Heart left ventricle (tissue), 16 donors: Measurements from ENCODE around the gene IFIT2. TPM values are rescaled to one million over a fixed set of nuclear protein-coding genes. Genes with fewer than 3 reads are reported as not detected.

Experiments
- ATAC-seq, 4 donors: fragments of 200-7000 bp; cut with Tn5 transposase; one replicate each; pipeline ENCODE4 v1.9.1; 2020 to 2022; ENCODE audit warnings: moderate library complexity in 4 of 4, mild to moderate bottlenecking in 3 of 4, moderate number of reproducible peaks in 1 of 4
- DNase-seq, 5 donors: peaks; one replicate each; pipeline ENCODE4 v3.0.0-alpha.2; 2020
- H3K27ac ChIP-seq, 12 donors: fragments of 200-600 bp; sonication (generic) in 4 of 12; one replicate each; pipeline versions ENCODE4 v1.5.0 to v1.8.0; 2016 to 2022; ENCODE audit warnings: mild to moderate bottlenecking in 2 of 12
- H3K27me3 ChIP-seq, 9 donors: fragments of 200-600 bp; sonication (generic) in 2 of 9; one replicate each; pipeline versions ENCODE4 v1.5.1 to v1.8.0; 2016 to 2022; ENCODE audit warnings: mild to moderate bottlenecking in 3 of 9
- H3K36me3 ChIP-seq, 9 donors: fragments of 200-600 bp; sonication (generic) in 2 of 9; one replicate each; pipeline versions ENCODE4 v1.5.0 to v1.8.0; 2018 to 2022; ENCODE audit warnings: mild to moderate bottlenecking in 2 of 9
- H3K4me1 ChIP-seq, 12 donors: fragments of 200-600 bp; sonication (generic) in 4 of 12; one replicate each; pipeline versions ENCODE4 v1.5.0 to v1.8.0; 2016 to 2022; ENCODE audit warnings: mild to moderate bottlenecking in 3 of 12
- H3K4me3 ChIP-seq, 12 donors: fragments of 200-600 bp; sonication (generic) in 4 of 12; one replicate each; pipeline versions ENCODE4 v1.5.0 to v1.8.0; 2017 to 2022; ENCODE audit warnings: mild to moderate bottlenecking in 9 of 12, moderate library complexity in 4 of 12
- H3K9me3 ChIP-seq, 12 donors: fragments of 200-600 bp; sonication (generic) in 4 of 12; one replicate each; pipeline versions ENCODE4 v1.5.0 to v1.8.0; 2016 to 2022; ENCODE audit warnings: mild to moderate bottlenecking in 1 of 12
- CTCF ChIP-seq, 12 donors: fragments of 200-600 bp; sonication (generic) in 4 of 12; IDR thresholded peaks; one replicate each; pipeline versions ENCODE4 v1.5.0 to v1.8.0; 2018 to 2022; ENCODE audit warnings: antibody characterized with exemption in 12 of 12, mild to moderate bottlenecking in 5 of 12
- POLR2A ChIP-seq, 2 donors: fragments of 450-650 bp; IDR thresholded peaks; one replicate each; pipeline ENCODE4 v1.6.1; 2017; ENCODE audit warnings: antibody characterized with exemption in 2 of 2, mild to moderate bottlenecking in 2 of 2, moderate library complexity in 2 of 2
- WGBS, 4 donors: extraction: QIAGEN DNeasy Blood & Tissue Kit in 2 of 4; methylation state at CpG; one replicate each; pipeline versions ENCODE4 v1.1.5 to v1.1.7; 2013 to 2018; 5-methylcytosine and 5-hydroxymethylcytosine counted together
- intact Hi-C, 10 donors: fragments of 100-400 bp; cut with DNase I; formaldehyde crosslinking; loops; one replicate each; pipeline versions ENCODE4 v1.11.1 to v1.14.2; 2022
- polyA plus RNA-seq, 2 donors: library from polyadenylated mRNA; stranded (reverse); fragments of 200-250 nt; gene quantifications; one replicate each; pipeline ENCODE4 v1.2.3, GENCODE V29; 2013
- total RNA-seq, 9 donors: library from RNA; depleted of rRNA in 2 of 9; stranded (reverse); fragments of >200 nt in 2 of 9; fragmentation: NEBNext Ultra II Directional in 3 of 9; extraction: Animal tissue kit (Norgen Biotek cat#: 25700) in 3 of 9; gene quantifications; one replicate each; pipeline versions ENCODE4 v1.1.0 to v1.2.4, GENCODE V29; 2016 to 2023
- donor health status: ischemic (EF 13 %, LVEDD 7.1; RV severe dilation, severe dysfunction).
- donor health status: healthy with polysubstance abuse.
- donor health status: DM: no; HTN: yes; CAD: no.
- donor health status: DM: no; HTN: no; CAD: no.
- donor health status: ischemic (EF 25% LVEDD 6.9; RV normal size, moderate dysfunction).
- donor health status: ischemic (EF 25% LVEDD 5.7; RV mildly dilated, moderate dysfunction).
- donor health status: healthy.
- donor health status: DM: yes; HTN: yes; CAD: no.
- donor health status: ischemic (EF 35%, LVEDD 5.7; RV mildly dilated, moderate dysfunction).
- donor health status: nonischemic (EF 11% LVEDD 7.7; RV severe dilation, severe dysfunction).
- donor health status: DM: yes; HTN: yes; CAD: no.
- donor health status: PGD.
- donor health status: ischemic (EF 29% LVEDD 5.4; RV normal size, mild dysfunction).
- donor health status: nonischemic (EF 23%, LVEDD 6.1; RV moderate dilation, normal function).

Gene IFIT2
- total and polyA plus RNA-seq, 11 donors: 2.1 to 30.2 (median 3.6) TPM

GRCh38 chr10:89335226-89335625 lies 33.4 kb downstream of the IFIT2 start:
- ATAC-seq: no peak
- Histone ChIP-seq H3K27me3 (no peaks in the 10 kb centered on the region), H3K27ac (peak overlapping the region in 2 of 12 donors; percentile 4 to 9), H3K36me3 (peaks cover 0 to 39% (median 31%) of the 10 kb centered on the region in 9 donors), H3K4me1 (peaks cover 0 to 73% (median 38%) of the 10 kb centered on the region in 12 donors), H3K4me3 (peak overlapping the region in 3 of 12 donors; percentile 66 to 67 (median 66)), H3K9me3 (no peaks in the 10 kb centered on the region)
- no peak for TF ChIP-seq CTCF (IDR thresholded peaks at IDR 0.05)
- no peak for TF ChIP-seq POLR2A (IDR thresholded peaks at IDR 0.05)
- intact Hi-C loops: no loop called here
- no peak for DNase-seq
- 85 to 97% (median 95%) methylated on average over 3 of the region's 3 CpGs for WGBS, 4 donors

- Histone ChIP-seq H3K27ac (no peak overlapping the region), H3K27me3 (no peaks in the 10 kb centered on the region), H3K36me3 (peaks cover 0 to 48% (median 40%) of the 10 kb centered on the region in 9 donors), H3K9me3 (no peaks in the 10 kb centered on the region), H3K4me1 (peaks cover 0 to 65% (median 30%) of the 10 kb centered on the region in 12 donors), H3K4me3 (no peak overlapping the region)
- ATAC-seq (peak in 1 of 4 donors; percentile 35), DNase-seq (no peak)
- TF ChIP-seq POLR2A (IDR thresholded peaks at IDR 0.05) (no peak), CTCF (IDR thresholded peaks at IDR 0.05) (no peak)
- intact Hi-C loops: no loop called here
- WGBS, 4 donors: 73 to 81% (median 75%) methylated on average over 3 of the region's 3 CpGs
These were observed 34.4 kb downstream of the IFIT2 start for GRCh38 chr10:89336241-89336640.

GRCh38 chr10:89337484-89337883 lies 35.6 kb downstream of the IFIT2 start:
- 77 to 84% (median 80%) methylated on average over 6 of the region's 6 CpGs for WGBS, 4 donors
- peaks cover 0 to 59% (median 40%) of the 10 kb centered on the region in 9 donors for H3K36me3 ChIP-seq
- ATAC-seq (peak in 1 of 4 donors; percentile 31), DNase-seq (peak in 1 of 5 donors; percentile 40)
- TF ChIP-seq POLR2A (IDR thresholded peaks at IDR 0.05): no peak
- H3K27me3 ChIP-seq: no peaks in the 10 kb centered on the region
- H3K27ac ChIP-seq: no peak overlapping the region
- peaks cover 0 to 65% (median 35%) of the 10 kb centered on the region in 12 donors for H3K4me1 ChIP-seq
- no peaks in the 10 kb centered on the region for H3K9me3 ChIP-seq
- intact Hi-C loops: no loop called here
- no peak overlapping the region for H3K4me3 ChIP-seq

GRCh38 chr10:89338713-89339112 lies 36.9 kb downstream of the IFIT2 start:
- H3K4me3 ChIP-seq: no peak overlapping the region
- H3K36me3 ChIP-seq: peaks cover 0 to 59% (median 40%) of the 10 kb centered on the region in 9 donors
- intact Hi-C loops: no loop called here
- 88 to 98% (median 95%) methylated on average over 3 of the region's 3 CpGs for WGBS, 4 donors
- TF ChIP-seq CTCF (IDR thresholded peaks at IDR 0.05): no peak
- no peak for TF ChIP-seq POLR2A (IDR thresholded peaks at IDR 0.05)
- DNase-seq (no peak), ATAC-seq (no peak)
- no peaks in the 10 kb centered on the region for H3K9me3 ChIP-seq
- no peaks in the 10 kb centered on the region for H3K27me3 ChIP-seq
- no peak overlapping the region for H3K27ac ChIP-seq
- H3K4me1 ChIP-seq: peaks cover 0 to 60% (median 28%) of the 10 kb centered on the region in 12 donors

DNA sequence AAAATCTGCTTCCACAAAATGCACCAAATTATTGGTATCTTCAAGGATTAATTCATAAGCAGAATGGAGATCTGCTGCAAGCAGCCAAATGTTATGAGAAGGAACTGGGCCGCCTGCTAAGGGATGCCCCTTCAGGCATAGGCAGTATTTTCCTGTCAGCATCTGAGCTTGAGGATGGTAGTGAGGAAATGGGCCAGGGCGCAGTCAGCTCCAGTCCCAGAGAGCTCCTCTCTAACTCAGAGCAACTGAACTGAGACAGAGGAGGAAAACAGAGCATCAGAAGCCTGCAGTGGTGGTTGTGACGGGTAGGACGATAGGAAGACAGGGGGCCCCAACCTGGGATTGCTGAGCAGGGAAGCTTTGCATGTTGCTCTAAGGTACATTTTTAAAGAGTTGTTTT lies 38.0 kb downstream of the IFIT2 start:
- intact Hi-C loops: no loop called here
- DNase-seq (no peak), ATAC-seq (no peak)
- H3K27me3 ChIP-seq: no peaks in the 10 kb centered on the region
- no peaks in the 10 kb centered on the region for H3K9me3 ChIP-seq
- no peak for TF ChIP-seq CTCF (IDR thresholded peaks at IDR 0.05)
- no peak for TF ChIP-seq POLR2A (IDR thresholded peaks at IDR 0.05)
- H3K4me3 ChIP-seq: no peak overlapping the region
- no peak overlapping the region for H3K27ac ChIP-seq
- H3K36me3 ChIP-seq: peaks cover 0 to 59% (median 40%) of the 10 kb centered on the region in 9 donors
- 90 to 100% (median 95%) methylated on average over 3 to 4 of the region's 4 CpGs for WGBS, 4 donors
- H3K4me1 ChIP-seq: peaks cover 0 to 50% (median 21%) of the 10 kb centered on the region in 12 donors
